Stomach smooth muscle (tissue), 2 donors: ENCODE results near the gene CNTNAP5.

Experiments
- H3K27ac ChIP-seq: one replicate; pipeline ENCODE4 v1.7.0; 2013; ENCODE audit warnings: mild to moderate bottlenecking, low read length, inconsistent platforms
- H3K27me3 ChIP-seq, 2 donors: one replicate each; pipeline ENCODE4 v1.7.0; 2013; ENCODE audit warnings: low read length in 2 of 2; ENCODE audit not compliant: insufficient read depth in 2 of 2, control insufficient read depth in 1 of 2
- H3K36me3 ChIP-seq, 2 donors: one replicate each; pipeline ENCODE4 v1.7.0; 2013; ENCODE audit warnings: low read length in 2 of 2; ENCODE audit not compliant: control insufficient read depth in 2 of 2, insufficient read depth in 2 of 2
- H3K4me1 ChIP-seq: one replicate; pipeline ENCODE4 v1.7.0; 2013; ENCODE audit warnings: low read length; ENCODE audit not compliant: control insufficient read depth, insufficient read depth
- H3K4me3 ChIP-seq, 2 donors: one replicate each; pipeline ENCODE4 v1.7.0; 2013; ENCODE audit warnings: low read length in 2 of 2
- H3K9ac ChIP-seq, 2 donors: one replicate each; pipeline ENCODE4 v1.7.0; 2013; ENCODE audit warnings: low read length in 2 of 2, mild to moderate bottlenecking in 1 of 2
- H3K9me3 ChIP-seq, 2 donors: one replicate each; pipeline ENCODE4 v1.7.0; 2013; ENCODE audit warnings: low read length in 2 of 2; ENCODE audit not compliant: control insufficient read depth in 2 of 2
- donor health status: healthy.
- donor health status: Pancreatic carcinoma.

CNTNAP5 gene

GRCh38 chr2:124810132-124810531 is 785.0 kb downstream of the CNTNAP5 start:
- H3K27ac ChIP-seq = no peak overlapping the region
- no peaks in the 10 kb centered on the region for H3K27me3 ChIP-seq
- H3K4me1 ChIP-seq = no peaks in the 10 kb centered on the region
- H3K36me3 ChIP-seq = no peaks in the 10 kb centered on the region
- H3K4me3 ChIP-seq = no peak overlapping the region
- H3K9me3 ChIP-seq = no peaks in the 10 kb centered on the region
- H3K9ac ChIP-seq = no peak overlapping the region

GRCh38 chr2:124814968-124815745 is 790.1 kb downstream of the CNTNAP5 start:
- no peak overlapping the region for H3K27ac ChIP-seq
- H3K36me3 ChIP-seq = no peaks in the 10 kb centered on the region
- no peak overlapping the region for H3K9ac ChIP-seq
- H3K9me3 ChIP-seq = no peaks in the 10 kb centered on the region
- no peak overlapping the region for H3K4me3 ChIP-seq
- H3K27me3 ChIP-seq = no peaks in the 10 kb centered on the region
- no peaks in the 10 kb centered on the region for H3K4me1 ChIP-seq

- Histone ChIP-seq H3K9ac (no peak overlapping the region), H3K27me3 (no peaks in the 10 kb centered on the region), H3K4me3 (no peak overlapping the region), H3K4me1 (no peaks in the 10 kb centered on the region), H3K36me3 (no peaks in the 10 kb centered on the region), H3K27ac (no peak overlapping the region), H3K9me3 (no peaks in the 10 kb centered on the region)
Measured at GRCh38 chr2:124816007-124816406, 790.9 kb downstream of the CNTNAP5 start.

- Histone ChIP-seq H3K9ac (no peak overlapping the region), H3K27me3 (no peaks in the 10 kb centered on the region), H3K4me3 (no peak overlapping the region), H3K36me3 (no peaks in the 10 kb centered on the region), H3K27ac (no peak overlapping the region), H3K4me1 (no peaks in the 10 kb centered on the region), H3K9me3 (no peaks in the 10 kb centered on the region)
Measured at GRCh38 chr2:124822516-124822915, 797.4 kb downstream of the CNTNAP5 start.

DNA sequence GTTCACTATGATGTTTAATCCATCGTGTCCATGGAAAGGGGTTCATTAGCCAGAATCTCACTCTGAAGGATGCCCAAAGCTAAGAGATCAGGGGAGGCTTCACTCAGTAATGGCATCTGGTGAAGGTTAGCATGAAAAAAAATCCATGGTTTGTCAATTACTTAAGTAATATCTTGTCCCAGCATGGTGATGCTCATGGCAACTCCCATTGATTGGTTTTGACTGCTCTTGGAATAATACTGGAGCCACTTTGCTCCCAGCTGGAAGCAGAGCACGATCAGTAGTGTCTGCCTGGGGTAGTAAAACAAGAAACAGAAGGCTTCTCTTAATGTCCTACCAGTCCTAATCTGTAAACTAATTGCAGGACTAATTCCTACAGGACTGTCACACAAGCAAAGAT is 799.4 kb downstream of the CNTNAP5 start:
- H3K27ac ChIP-seq = no peak overlapping the region
- H3K9me3 ChIP-seq = no peaks in the 10 kb centered on the region
- no peaks in the 10 kb centered on the region for H3K36me3 ChIP-seq
- H3K4me3 ChIP-seq = no peak overlapping the region
- no peaks in the 10 kb centered on the region for H3K4me1 ChIP-seq
- H3K9ac ChIP-seq = no peak overlapping the region
- no peaks in the 10 kb centered on the region for H3K27me3 ChIP-seq

DNA sequence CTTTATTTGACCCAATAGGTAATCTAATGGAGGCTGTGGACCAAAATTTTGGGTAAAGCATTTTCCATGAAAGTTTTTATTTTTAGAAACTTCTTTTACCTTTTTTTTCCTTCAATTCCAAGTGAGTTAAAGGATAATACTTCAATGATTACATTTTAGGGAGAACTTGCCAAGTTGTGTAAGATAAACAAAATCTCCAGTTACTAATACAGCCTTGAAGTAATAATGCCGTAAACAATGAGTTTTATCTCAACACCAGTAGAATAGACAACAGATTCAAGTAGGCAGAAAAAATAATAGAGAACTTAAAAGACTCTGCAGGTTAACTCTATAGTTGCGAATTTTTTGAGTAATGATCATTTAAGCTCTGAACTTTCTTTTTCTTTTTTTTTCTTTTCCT is 807.4 kb downstream of the CNTNAP5 start:
- Histone ChIP-seq H3K4me1 (no peaks in the 10 kb centered on the region), H3K27me3 (no peaks in the 10 kb centered on the region), H3K27ac (no peak overlapping the region), H3K4me3 (no peak overlapping the region), H3K9me3 (no peaks in the 10 kb centered on the region), H3K36me3 (no peaks in the 10 kb centered on the region), H3K9ac (no peak overlapping the region)

DNA sequence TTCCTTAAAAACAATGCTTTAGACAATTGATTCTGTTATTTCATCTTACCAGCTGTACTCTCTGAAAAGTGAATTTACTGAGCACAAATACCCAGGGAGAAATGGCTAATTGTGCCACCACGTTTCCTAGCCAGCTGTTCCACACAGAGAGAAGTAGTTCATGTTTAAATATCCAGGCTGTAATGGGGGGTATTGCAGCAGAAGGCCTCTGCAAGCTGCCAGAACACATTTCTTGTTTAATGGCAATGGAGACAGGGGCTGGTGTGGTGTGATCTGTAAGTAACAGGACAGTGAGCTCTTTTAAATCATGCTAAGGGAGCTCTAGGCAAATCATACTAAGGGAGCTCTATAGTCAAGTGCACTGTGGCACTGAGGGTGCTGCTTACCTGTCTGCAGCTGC is 809.2 kb downstream of the CNTNAP5 start:
- H3K4me1 ChIP-seq = no peaks in the 10 kb centered on the region
- H3K27ac ChIP-seq = no peak overlapping the region
- no peaks in the 10 kb centered on the region for H3K27me3 ChIP-seq
- no peaks in the 10 kb centered on the region for H3K36me3 ChIP-seq
- no peak overlapping the region for H3K4me3 ChIP-seq
- H3K9me3 ChIP-seq = no peaks in the 10 kb centered on the region
- H3K9ac ChIP-seq = no peak overlapping the region

GRCh38 chr2:124835331-124835730 is 810.2 kb downstream of the CNTNAP5 start:
- Histone ChIP-seq H3K36me3 (no peaks in the 10 kb centered on the region), H3K27ac (no peak overlapping the region), H3K4me1 (no peaks in the 10 kb centered on the region), H3K9ac (no peak overlapping the region), H3K27me3 (no peaks in the 10 kb centered on the region), H3K9me3 (no peaks in the 10 kb centered on the region), H3K4me3 (no peak overlapping the region)

GRCh38 chr2:124836416-124836815 is 811.3 kb downstream of the CNTNAP5 start:
- H3K9ac ChIP-seq = no peak overlapping the region
- no peak overlapping the region for H3K4me3 ChIP-seq
- H3K4me1 ChIP-seq = no peaks in the 10 kb centered on the region
- H3K9me3 ChIP-seq = no peaks in the 10 kb centered on the region
- no peak overlapping the region for H3K27ac ChIP-seq
- no peaks in the 10 kb centered on the region for H3K27me3 ChIP-seq
- H3K36me3 ChIP-seq = no peaks in the 10 kb centered on the region

GRCh38 chr2:124837496-124837895 is 812.4 kb downstream of the CNTNAP5 start:
- Histone ChIP-seq H3K4me1 (no peaks in the 10 kb centered on the region), H3K27ac (no peak overlapping the region), H3K9me3 (no peaks in the 10 kb centered on the region), H3K4me3 (no peak overlapping the region), H3K36me3 (no peaks in the 10 kb centered on the region), H3K27me3 (no peaks in the 10 kb centered on the region), H3K9ac (no peak overlapping the region)

DNA sequence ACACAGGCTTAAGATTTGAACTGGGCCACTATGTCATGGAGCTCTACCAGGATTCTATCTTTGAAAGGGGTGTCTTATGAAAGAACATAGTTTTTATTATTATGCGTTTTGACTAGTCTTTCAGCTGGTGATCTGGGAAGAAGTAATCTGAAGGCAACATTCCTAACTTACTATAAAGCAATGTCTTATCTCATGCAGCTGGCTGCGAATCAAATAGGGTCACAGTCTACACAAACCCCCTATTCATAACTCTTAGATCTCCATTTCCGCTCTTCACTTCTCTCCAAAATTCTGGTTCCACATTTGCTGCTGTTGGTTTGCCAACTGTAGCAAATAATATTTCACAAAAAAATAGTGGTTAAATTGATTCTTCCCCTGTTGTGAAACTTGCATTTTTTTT is 813.3 kb downstream of the CNTNAP5 start:
- no peak overlapping the region for H3K9ac ChIP-seq
- no peaks in the 10 kb centered on the region for H3K9me3 ChIP-seq

More for the DNA sequence above, 813.3 kb downstream of the CNTNAP5 start:
- Histone ChIP-seq H3K27ac (no peak overlapping the region), H3K4me3 (no peak overlapping the region), H3K36me3 (no peaks in the 10 kb centered on the region), H3K27me3 (no peaks in the 10 kb centered on the region), H3K4me1 (no peaks in the 10 kb centered on the region)
